ENCODE results near the gene TC2N.

- TF ChIP-seq, protein P1, sequence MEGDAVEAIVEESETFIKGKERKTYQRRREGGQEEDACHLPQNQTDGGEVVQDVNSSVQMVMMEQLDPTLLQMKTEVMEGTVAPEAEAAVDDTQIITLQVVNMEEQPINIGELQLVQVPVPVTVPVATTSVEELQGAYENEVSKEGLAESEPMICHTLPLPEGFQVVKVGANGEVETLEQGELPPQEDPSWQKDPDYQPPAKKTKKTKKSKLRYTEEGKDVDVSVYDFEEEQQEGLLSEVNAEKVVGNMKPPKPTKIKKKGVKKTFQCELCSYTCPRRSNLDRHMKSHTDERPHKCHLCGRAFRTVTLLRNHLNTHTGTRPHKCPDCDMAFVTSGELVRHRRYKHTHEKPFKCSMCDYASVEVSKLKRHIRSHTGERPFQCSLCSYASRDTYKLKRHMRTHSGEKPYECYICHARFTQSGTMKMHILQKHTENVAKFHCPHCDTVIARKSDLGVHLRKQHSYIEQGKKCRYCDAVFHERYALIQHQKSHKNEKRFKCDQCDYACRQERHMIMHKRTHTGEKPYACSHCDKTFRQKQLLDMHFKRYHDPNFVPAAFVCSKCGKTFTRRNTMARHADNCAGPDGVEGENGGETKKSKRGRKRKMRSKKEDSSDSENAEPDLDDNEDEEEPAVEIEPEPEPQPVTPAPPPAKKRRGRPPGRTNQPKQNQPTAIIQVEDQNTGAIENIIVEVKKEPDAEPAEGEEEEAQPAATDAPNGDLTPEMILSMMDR (IDR thresholded peaks at IDR 0.05; ENCODE audit: borderline replicate concordance, extremely low read depth, low read length, poor library complexity, severe bottlenecking): no peak
- TF ChIP-seq EZH2 (IDR thresholded peaks at IDR 0.05; ENCODE audit: borderline replicate concordance, low read depth, low read length, severe bottlenecking): no peak
These were observed 34.3 kb upstream of the TC2N start for GRCh38 chr14:91901449-91902226.

All from DND-41 (cell line).